ENCODE results near the gene TSHZ2.

- TF ChIP-seq CTCF (IDR thresholded peaks at IDR 0.05 in 2 of 3, conservative IDR thresholded peaks at IDR 0.05 in 1 of 3; ENCODE audit: borderline replicate concordance in 1 of 3, insufficient read depth in 1 of 3, low read depth in 2 of 3, low read length in 2 of 3) (no peak), SP1 (IDR thresholded peaks at IDR 0.05; ENCODE audit: low read depth) (no peak), EGR1 (IDR thresholded peaks at IDR 0.05; ENCODE audit: low read depth) (no peak), REST (IDR thresholded peaks at IDR 0.05; ENCODE audit: low read depth) (no peak)
These were observed 298.7 kb downstream of the TSHZ2 start for GRCh38 chr20:53270792-53271375.

Measured in HCT116 (cell line).